Spleen (tissue), 7 donors: Measurements from ENCODE around the gene FKBP2.

Experiments used
- POLR2A ChIP-seq, 3 donors: fragments of 450-650 bp; IDR thresholded peaks; one replicate each; pipeline ENCODE4 v1.5.1; 2017; ENCODE audit warnings: antibody characterized with exemption in 3 of 3, mild to moderate bottlenecking in 1 of 3
- TF ChIP-seq, protein P1 (sequence below), 11 experiments: fragments of 200-600 bp in 7 of 11; fragments of 450-650 bp in 4 of 11; sonication (generic) in 4 of 11; IDR thresholded peaks in 8 of 11; conservative IDR thresholded peaks in 3 of 11; 1 replicate in 7 of 11; 2 replicates in 4 of 11; pipeline versions ENCODE4 v1.4.0 to v1.8.0; 2016 to 2021; ENCODE audit warnings: antibody characterized with exemption in 11 of 11, inconsistent platforms in 4 of 11, mild to moderate bottlenecking in 1 of 11
- donor health status: DM: no; HTN: no; CAD: no; lungs with moderate emphysema.
- donor health status: DM: no; HTN: no; CAD: no.
- donor health status: DM: no; HTN: no; CAD: no.

DNA sequence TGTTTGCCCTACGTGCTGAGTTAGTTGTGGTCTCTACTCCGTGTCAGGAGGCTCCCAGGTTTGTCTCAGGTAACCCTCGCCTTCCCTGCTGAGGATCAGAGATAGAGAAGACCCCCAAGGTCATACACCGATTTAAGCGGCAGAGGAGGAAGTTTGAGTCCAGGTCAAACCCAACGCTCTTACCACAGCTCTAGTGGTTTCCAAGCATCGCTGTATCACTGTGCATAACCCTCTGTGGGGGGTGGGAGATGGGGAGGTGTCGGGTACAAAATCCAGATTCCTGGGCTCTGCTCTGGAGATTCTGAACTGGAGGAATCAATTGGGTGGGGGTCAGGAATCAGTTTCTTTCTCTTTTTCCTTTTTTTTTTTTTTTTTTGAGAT, 9.9 kb upstream of the FKBP2 start:
- TF ChIP-seq, protein P1, sequence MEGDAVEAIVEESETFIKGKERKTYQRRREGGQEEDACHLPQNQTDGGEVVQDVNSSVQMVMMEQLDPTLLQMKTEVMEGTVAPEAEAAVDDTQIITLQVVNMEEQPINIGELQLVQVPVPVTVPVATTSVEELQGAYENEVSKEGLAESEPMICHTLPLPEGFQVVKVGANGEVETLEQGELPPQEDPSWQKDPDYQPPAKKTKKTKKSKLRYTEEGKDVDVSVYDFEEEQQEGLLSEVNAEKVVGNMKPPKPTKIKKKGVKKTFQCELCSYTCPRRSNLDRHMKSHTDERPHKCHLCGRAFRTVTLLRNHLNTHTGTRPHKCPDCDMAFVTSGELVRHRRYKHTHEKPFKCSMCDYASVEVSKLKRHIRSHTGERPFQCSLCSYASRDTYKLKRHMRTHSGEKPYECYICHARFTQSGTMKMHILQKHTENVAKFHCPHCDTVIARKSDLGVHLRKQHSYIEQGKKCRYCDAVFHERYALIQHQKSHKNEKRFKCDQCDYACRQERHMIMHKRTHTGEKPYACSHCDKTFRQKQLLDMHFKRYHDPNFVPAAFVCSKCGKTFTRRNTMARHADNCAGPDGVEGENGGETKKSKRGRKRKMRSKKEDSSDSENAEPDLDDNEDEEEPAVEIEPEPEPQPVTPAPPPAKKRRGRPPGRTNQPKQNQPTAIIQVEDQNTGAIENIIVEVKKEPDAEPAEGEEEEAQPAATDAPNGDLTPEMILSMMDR (IDR thresholded peaks at IDR 0.05 in 8 of 11, conservative IDR thresholded peaks at IDR 0.05 in 3 of 11) = no peak
- no peak for TF ChIP-seq POLR2A (IDR thresholded peaks at IDR 0.05)
